ENCODE data around the gene EIF3A. TPM values are rescaled to one million over a fixed set of nuclear protein-coding genes. Genes with fewer than 3 reads are reported as not detected.

The EIF3A gene
- polyA plus RNA-seq, 3 donors = 18.8 to 49.1 (median 24.2) TPM

DNA sequence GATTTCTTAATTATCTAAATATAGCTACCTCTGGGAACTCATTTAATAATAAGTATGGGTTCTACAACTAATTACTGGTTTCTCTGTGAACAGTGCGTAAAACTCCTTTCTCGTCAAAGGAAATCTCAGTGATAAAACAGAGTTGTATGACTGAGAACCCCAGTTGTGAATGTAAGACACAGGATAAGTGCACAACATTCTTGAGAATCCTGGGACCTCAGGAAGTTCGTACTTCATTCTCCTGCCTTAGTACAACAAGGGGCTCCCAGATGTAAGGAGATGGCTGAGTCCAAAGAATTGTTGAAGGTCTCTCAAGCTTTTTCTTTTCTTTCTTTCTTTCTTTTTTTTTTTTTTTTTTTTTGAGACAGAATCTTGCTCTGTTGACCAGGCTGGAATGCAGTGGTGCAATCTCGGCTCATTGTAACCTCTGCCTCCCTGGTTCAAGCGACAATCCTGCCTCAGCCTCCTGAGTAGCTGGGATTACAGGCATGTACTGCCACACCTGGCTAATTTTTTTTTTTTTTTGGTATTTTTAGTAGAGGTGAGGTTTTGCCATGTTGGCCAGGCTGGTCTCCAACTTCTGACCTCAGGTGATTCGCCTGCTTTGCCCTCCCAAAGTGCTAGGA, 35.8 kb upstream of the EIF3A start:
- H3K4me3 Mint-ChIP-seq = no peak overlapping the region
- no peak for DNase-seq
- Histone ChIP-seq H3K9me3 (replicated peaks in 1 of 2; ENCODE audit: control insufficient read depth in 1 of 2, insufficient read depth in 1 of 2, low read length in 2 of 2) (no peaks in the 10 kb centered on the region), H4K20me1 (ENCODE audit: insufficient read depth, low read length) (peaks cover 25% of the 10 kb centered on the region), H3K36me3 (replicated peaks in 1 of 2; ENCODE audit: control insufficient read depth in 1 of 2, insufficient read depth in 2 of 2, low read length in 2 of 2) (peaks cover 57 to 93% of the 10 kb centered on the region in 2 donors), H3K9ac (ENCODE audit: insufficient read depth, low read length, poor library complexity, severe bottlenecking) (no peak overlapping the region), H3K4me1 (ENCODE audit: control insufficient read depth in 1 of 2, insufficient read depth in 2 of 2, low read length in 2 of 2) (peaks cover 47 to 50% of the 10 kb centered on the region in 2 donors), H3K4me3 (replicated peaks in 1 of 3; ENCODE audit: low read depth in 2 of 3, low read length in 3 of 3) (no peak overlapping the region), H2AFZ (ENCODE audit: insufficient read depth, low read depth, low read length, poor library complexity, severe bottlenecking) (no peak overlapping the region), H3K27me3 (ENCODE audit: control insufficient read depth in 2 of 2, insufficient read depth in 2 of 2, low read length in 2 of 2) (no peaks in the 10 kb centered on the region), H3K4me2 (replicated peaks; ENCODE audit: extremely low read depth, low read length, poor library complexity, severe bottlenecking) (no peak overlapping the region), H3K27ac (ENCODE audit: low read depth in 1 of 2, low read length in 2 of 2) (peak overlapping the region in 1 of 2 donors; percentile 65), H3K79me2 (ENCODE audit: insufficient read depth, low read length) (peaks cover 78% of the 10 kb centered on the region)
- TF ChIP-seq, protein P1, sequence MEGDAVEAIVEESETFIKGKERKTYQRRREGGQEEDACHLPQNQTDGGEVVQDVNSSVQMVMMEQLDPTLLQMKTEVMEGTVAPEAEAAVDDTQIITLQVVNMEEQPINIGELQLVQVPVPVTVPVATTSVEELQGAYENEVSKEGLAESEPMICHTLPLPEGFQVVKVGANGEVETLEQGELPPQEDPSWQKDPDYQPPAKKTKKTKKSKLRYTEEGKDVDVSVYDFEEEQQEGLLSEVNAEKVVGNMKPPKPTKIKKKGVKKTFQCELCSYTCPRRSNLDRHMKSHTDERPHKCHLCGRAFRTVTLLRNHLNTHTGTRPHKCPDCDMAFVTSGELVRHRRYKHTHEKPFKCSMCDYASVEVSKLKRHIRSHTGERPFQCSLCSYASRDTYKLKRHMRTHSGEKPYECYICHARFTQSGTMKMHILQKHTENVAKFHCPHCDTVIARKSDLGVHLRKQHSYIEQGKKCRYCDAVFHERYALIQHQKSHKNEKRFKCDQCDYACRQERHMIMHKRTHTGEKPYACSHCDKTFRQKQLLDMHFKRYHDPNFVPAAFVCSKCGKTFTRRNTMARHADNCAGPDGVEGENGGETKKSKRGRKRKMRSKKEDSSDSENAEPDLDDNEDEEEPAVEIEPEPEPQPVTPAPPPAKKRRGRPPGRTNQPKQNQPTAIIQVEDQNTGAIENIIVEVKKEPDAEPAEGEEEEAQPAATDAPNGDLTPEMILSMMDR (IDR thresholded peaks at IDR 0.05) = no peak
- H3K27me3 Mint-ChIP-seq (ENCODE audit: low read depth in 3 of 3) = peaks cover 0 to 3% (median 0%) of the 10 kb centered on the region in 3 donors
- H3K4me1 Mint-ChIP-seq = peaks cover 43% of the 10 kb centered on the region
- intact Hi-C loops (cut with micrococcal nuclease) = no loop called here
- H3K36me3 Mint-ChIP-seq = peaks cover 45 to 93% of the 10 kb centered on the region in 2 donors
- H3K27ac Mint-ChIP-seq = peak overlapping the region in 2 of 7 donors; percentile 57 to 71
- H3K9me3 Mint-ChIP-seq = peaks cover 0 to 3% (median 0%) of the 10 kb centered on the region in 7 donors
- 100% methylated on average over 2 of the region's 6 CpGs for WGBS (ENCODE audit: insufficient coverage)

DNA sequence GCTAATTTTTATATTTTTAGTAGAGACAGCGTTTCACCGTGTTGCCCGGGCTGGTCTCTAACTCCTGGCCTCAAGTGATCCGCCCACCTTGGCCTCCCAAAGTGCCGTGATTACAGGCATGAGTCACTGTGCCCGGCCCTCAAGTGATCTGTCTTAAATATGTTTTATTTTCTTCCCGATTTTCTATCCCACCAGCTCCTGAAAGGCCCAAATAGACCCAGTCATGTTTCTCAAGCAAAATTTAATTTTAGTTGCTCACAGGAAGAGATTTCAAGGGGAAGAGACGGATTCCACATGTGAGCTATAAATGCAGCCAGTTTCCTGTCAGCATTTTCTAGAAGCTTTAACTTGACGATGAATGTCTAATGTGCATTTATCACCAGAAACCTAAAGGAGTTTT, 35.3 kb upstream of the EIF3A start:
- H3K9me3 ChIP-seq (replicated peaks in 1 of 2; ENCODE audit: control insufficient read depth in 1 of 2, insufficient read depth in 1 of 2, low read length in 2 of 2) = no peaks in the 10 kb centered on the region
- Mint-ChIP-seq H3K4me3 (no peak overlapping the region), H3K27me3 (ENCODE audit: low read depth in 3 of 3) (peaks cover 0 to 3% (median 0%) of the 10 kb centered on the region in 3 donors), H3K36me3 (peaks cover 42 to 92% of the 10 kb centered on the region in 2 donors), H3K9me3 (peaks cover 0 to 3% (median 0%) of the 10 kb centered on the region in 7 donors), H3K27ac (peak overlapping the region in 4 of 7 donors; percentile 10 to 81 (median 68)), H3K4me1 (peaks cover 46% of the 10 kb centered on the region)
- DNase-seq = no peak
- peak overlapping the region in 1 of 2 donors; percentile 65 for H3K27ac ChIP-seq (ENCODE audit: low read depth in 1 of 2, low read length in 2 of 2)
- 32% methylated on average over 6 of the region's 9 CpGs for WGBS (ENCODE audit: insufficient coverage)
- no peak overlapping the region for H2AFZ ChIP-seq (ENCODE audit: insufficient read depth, low read depth, low read length, poor library complexity, severe bottlenecking)
- H4K20me1 ChIP-seq (ENCODE audit: insufficient read depth, low read length) = peaks cover 24% of the 10 kb centered on the region
- H3K27me3 ChIP-seq (ENCODE audit: control insufficient read depth in 2 of 2, insufficient read depth in 2 of 2, low read length in 2 of 2) = no peaks in the 10 kb centered on the region
- TF ChIP-seq, protein P1 (IDR thresholded peaks at IDR 0.05) = no peak
- intact Hi-C loops (cut with micrococcal nuclease) = no loop called here
- no peak overlapping the region for H3K9ac ChIP-seq (ENCODE audit: insufficient read depth, low read length, poor library complexity, severe bottlenecking)
- H3K4me1 ChIP-seq (ENCODE audit: control insufficient read depth in 1 of 2, insufficient read depth in 2 of 2, low read length in 2 of 2) = peaks cover 50 to 53% of the 10 kb centered on the region in 2 donors
- peaks cover 74% of the 10 kb centered on the region for H3K79me2 ChIP-seq (ENCODE audit: insufficient read depth, low read length)
- no peak overlapping the region for H3K4me2 ChIP-seq (replicated peaks; ENCODE audit: extremely low read depth, low read length, poor library complexity, severe bottlenecking)
- no peak overlapping the region for H3K4me3 ChIP-seq (replicated peaks in 1 of 3; ENCODE audit: low read depth in 2 of 3, low read length in 3 of 3)
- H3K36me3 ChIP-seq (replicated peaks in 1 of 2; ENCODE audit: control insufficient read depth in 1 of 2, insufficient read depth in 2 of 2, low read length in 2 of 2) = peaks cover 60 to 89% of the 10 kb centered on the region in 2 donors
